ENCODE data around the gene FFAR3.
"Not testable (repeated sequence)": the region's sequence is repeated elsewhere in the genome, so short reads cannot be mapped to it uniquely, and the experiment has no call there.

DNA sequence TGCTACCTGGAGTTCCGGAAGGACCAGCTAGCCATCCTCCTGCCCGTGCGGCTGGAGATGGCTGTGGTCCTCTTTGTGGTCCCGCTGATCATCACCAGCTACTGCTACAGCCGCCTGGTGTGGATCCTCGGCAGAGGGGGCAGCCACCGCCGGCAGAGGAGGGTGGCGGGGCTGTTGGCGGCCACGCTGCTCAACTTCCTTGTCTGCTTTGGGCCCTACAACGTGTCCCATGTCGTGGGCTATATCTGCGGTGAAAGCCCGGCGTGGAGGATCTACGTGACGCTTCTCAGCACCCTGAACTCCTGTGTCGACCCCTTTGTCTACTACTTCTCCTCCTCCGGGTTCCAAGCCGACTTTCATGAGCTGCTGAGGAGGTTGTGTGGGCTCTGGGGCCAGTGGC lies 1.1 kb downstream of the FFAR3 start:
- TF ChIP-seq, protein P1, sequence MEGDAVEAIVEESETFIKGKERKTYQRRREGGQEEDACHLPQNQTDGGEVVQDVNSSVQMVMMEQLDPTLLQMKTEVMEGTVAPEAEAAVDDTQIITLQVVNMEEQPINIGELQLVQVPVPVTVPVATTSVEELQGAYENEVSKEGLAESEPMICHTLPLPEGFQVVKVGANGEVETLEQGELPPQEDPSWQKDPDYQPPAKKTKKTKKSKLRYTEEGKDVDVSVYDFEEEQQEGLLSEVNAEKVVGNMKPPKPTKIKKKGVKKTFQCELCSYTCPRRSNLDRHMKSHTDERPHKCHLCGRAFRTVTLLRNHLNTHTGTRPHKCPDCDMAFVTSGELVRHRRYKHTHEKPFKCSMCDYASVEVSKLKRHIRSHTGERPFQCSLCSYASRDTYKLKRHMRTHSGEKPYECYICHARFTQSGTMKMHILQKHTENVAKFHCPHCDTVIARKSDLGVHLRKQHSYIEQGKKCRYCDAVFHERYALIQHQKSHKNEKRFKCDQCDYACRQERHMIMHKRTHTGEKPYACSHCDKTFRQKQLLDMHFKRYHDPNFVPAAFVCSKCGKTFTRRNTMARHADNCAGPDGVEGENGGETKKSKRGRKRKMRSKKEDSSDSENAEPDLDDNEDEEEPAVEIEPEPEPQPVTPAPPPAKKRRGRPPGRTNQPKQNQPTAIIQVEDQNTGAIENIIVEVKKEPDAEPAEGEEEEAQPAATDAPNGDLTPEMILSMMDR (IDR thresholded peaks at IDR 0.05): not testable (repeated sequence)
- TF ChIP-seq POLR2A (IDR thresholded peaks at IDR 0.05): not testable (repeated sequence)

Measured in body of pancreas (tissue), 4 donors.